ENCODE results near the gene LPIN1. TPM values are rescaled to one million over a fixed set of nuclear protein-coding genes. Genes with fewer than 3 reads are reported as not detected.

Gene LPIN1
- total RNA-seq, 2 experiments from 2014 or later: 31.9 to 36.5 TPM

DNA sequence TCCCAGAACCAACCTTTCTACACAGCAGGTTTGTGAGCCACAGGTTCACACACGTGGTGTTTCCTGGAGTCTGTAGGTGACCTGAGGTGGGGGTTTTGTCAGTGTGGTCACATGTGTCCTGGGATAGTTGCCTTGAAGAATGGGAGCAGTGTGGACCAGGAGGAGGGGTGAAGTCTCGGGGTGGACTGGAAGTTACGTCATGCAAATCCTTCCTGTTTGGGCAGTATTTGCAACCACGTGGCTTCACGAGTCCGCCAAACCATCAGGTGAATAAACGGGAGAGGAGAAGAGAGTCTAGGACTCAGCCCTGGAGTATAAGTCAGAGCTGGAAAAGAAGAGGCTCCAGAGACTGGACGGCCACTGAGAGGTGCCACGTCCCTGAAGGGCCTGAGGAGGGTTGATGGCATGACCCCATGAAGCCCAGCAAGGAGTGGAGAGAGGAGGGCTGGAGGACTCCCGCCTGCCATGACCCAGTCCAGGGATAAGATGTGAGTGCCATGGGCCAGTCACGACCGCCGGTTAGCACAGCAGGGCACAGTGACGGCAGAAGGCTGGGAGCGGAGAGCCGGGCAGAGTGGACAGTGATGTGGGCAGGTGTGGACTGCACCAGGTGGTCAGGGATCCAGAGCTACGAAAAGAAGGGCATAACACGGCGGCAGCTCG is 16.5 kb downstream of the LPIN1 start:
- peaks cover 41% of the 10 kb centered on the region for H3K4me1 Mint-ChIP-seq (ENCODE audit: low read depth)
- peak overlapping the region; percentile 58 for H3K27ac Mint-ChIP-seq
- intact Hi-C loops (cut with micrococcal nuclease): no loop called here
- H3K4me3 Mint-ChIP-seq: no peak overlapping the region
- POLR2A ChIA-PET: no interaction called here
- no peaks in the 10 kb centered on the region for H3K27me3 Mint-ChIP-seq
- ATAC-seq: no peak
- DNase-seq: no peak
- TF ChIP-seq, protein P1, sequence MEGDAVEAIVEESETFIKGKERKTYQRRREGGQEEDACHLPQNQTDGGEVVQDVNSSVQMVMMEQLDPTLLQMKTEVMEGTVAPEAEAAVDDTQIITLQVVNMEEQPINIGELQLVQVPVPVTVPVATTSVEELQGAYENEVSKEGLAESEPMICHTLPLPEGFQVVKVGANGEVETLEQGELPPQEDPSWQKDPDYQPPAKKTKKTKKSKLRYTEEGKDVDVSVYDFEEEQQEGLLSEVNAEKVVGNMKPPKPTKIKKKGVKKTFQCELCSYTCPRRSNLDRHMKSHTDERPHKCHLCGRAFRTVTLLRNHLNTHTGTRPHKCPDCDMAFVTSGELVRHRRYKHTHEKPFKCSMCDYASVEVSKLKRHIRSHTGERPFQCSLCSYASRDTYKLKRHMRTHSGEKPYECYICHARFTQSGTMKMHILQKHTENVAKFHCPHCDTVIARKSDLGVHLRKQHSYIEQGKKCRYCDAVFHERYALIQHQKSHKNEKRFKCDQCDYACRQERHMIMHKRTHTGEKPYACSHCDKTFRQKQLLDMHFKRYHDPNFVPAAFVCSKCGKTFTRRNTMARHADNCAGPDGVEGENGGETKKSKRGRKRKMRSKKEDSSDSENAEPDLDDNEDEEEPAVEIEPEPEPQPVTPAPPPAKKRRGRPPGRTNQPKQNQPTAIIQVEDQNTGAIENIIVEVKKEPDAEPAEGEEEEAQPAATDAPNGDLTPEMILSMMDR (IDR thresholded peaks at IDR 0.05): no peak
- CTCF ChIA-PET: interaction anchor here (1.0 to 1.6 kb wide), 3 partner anchors 8 to 17 kb away, joined by 3 to 4 read pairs (median 4); no protein-coding TSS in a partner anchor
- peaks cover 44% of the 10 kb centered on the region for H3K36me3 Mint-ChIP-seq (ENCODE audit: low read depth)
- peaks cover 3% of the 10 kb centered on the region for H3K9me3 Mint-ChIP-seq

DNA sequence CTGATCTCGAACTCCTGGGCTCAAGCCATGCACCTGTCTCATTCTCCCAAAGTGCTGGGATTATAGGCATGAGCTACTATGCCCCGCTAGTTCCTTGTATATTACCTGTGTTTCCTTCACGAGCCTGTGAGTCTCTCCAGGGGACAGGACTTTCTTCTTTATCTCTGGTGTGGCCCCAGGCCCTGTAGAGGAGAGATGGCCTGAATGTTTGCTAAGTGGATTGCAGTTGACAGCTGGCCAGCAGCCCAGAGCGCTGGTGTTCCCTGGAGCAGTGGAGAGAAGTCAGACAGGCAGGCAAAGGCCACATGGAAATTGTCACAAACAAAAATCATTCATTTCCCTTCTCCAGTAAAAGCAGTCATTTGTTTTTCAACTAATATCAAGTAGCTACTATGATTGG is 17.9 kb downstream of the LPIN1 start:
- DNase-seq (no peak), ATAC-seq (no peak)
- CTCF ChIA-PET: interaction anchor here (0.6 to 1.6 kb wide), 3 partner anchors 10 to 80 kb away, joined by 3 to 4 read pairs (median 4); no protein-coding TSS in a partner anchor
- Mint-ChIP-seq H3K36me3 (ENCODE audit: low read depth) (peaks cover 40% of the 10 kb centered on the region), H3K4me3 (no peak overlapping the region), H3K27me3 (no peaks in the 10 kb centered on the region), H3K9me3 (no peaks in the 10 kb centered on the region), H3K4me1 (ENCODE audit: low read depth) (peaks cover 29% of the 10 kb centered on the region), H3K27ac (peak overlapping the region; percentile 4)
- POLR2A ChIA-PET: interaction anchor here (0.8 kb wide), 1 partner anchor 14 kb away, joined by 3 read pairs; no protein-coding TSS in a partner anchor
- TF ChIP-seq, protein P1 (IDR thresholded peaks at IDR 0.05): no peak
- intact Hi-C loops (cut with micrococcal nuclease): no loop called here

DNA sequence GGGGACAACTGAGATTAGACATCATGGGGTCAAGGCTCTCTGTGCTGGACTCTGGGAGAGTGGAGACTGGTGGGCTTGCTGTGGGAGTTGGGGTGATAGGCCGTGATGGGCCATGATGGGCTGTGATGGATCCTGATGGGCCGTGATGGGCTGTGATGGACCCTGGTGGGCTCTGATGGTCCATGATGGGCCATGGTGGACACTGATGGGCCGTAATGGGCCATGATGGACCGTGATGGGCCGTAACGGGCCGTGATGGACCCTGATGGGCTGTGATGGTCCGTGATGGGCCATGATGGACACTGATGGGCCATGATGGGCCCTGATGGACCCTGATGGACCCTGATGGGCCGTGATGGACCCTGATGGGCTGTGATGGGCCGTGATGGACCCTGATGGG is 18.5 kb downstream of the LPIN1 start:
- POLR2A ChIA-PET: no interaction called here
- Mint-ChIP-seq H3K27me3 (no peaks in the 10 kb centered on the region), H3K27ac (no peak overlapping the region), H3K4me1 (ENCODE audit: low read depth) (peaks cover 29% of the 10 kb centered on the region), H3K9me3 (no peaks in the 10 kb centered on the region), H3K36me3 (ENCODE audit: low read depth) (peaks cover 40% of the 10 kb centered on the region), H3K4me3 (no peak overlapping the region)
- intact Hi-C loops (cut with micrococcal nuclease): no loop called here
- ATAC-seq (no peak), DNase-seq (no peak)
- CTCF ChIA-PET: interaction anchor here (0.9 to 3.4 kb wide), 3 partner anchors 14 to 20 kb away, joined by 3 to 16 read pairs (median 4); no protein-coding TSS in a partner anchor
- TF ChIP-seq, protein P1 (IDR thresholded peaks at IDR 0.05): no peak

DNA sequence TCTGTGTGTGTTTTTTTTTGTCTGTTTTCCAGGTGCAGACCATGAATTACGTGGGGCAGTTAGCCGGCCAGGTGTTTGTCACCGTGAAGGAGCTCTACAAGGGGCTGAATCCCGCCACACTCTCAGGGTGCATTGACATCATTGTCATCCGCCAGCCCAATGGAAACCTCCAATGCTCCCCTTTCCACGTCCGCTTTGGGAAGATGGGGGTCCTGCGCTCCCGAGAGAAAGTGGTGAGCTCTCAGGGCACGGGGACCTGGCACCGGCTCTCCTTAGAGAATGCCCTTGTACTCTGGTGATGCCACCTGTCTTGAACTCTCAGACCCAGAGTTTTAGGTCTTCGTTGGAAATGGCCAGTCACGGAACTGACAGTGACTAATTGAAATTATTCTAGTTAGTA is 19.1 kb downstream of the LPIN1 start:
- intact Hi-C loops (cut with micrococcal nuclease): no loop called here
- POLR2A ChIA-PET: interaction anchor here (1.2 to 1.4 kb wide), 2 partner anchors 9 to 11 kb away, joined by 3 read pairs; no protein-coding TSS in a partner anchor

More for the DNA sequence above, 19.1 kb downstream of the LPIN1 start:
- H3K4me1 Mint-ChIP-seq (ENCODE audit: low read depth): peaks cover 27% of the 10 kb centered on the region
- H3K4me3 Mint-ChIP-seq: no peak overlapping the region
- H3K9me3 Mint-ChIP-seq: no peaks in the 10 kb centered on the region
- no peak overlapping the region for H3K27ac Mint-ChIP-seq
- no peak for DNase-seq
- no peaks in the 10 kb centered on the region for H3K27me3 Mint-ChIP-seq
- CTCF ChIA-PET: interaction anchor here (0.9 to 3.4 kb wide), 3 partner anchors 14 to 20 kb away, joined by 3 to 16 read pairs (median 4); no protein-coding TSS in a partner anchor
- H3K36me3 Mint-ChIP-seq (ENCODE audit: low read depth): peaks cover 40% of the 10 kb centered on the region
- no peak for ATAC-seq
- TF ChIP-seq, protein P1 (IDR thresholded peaks at IDR 0.05): no peak
